Motor neuron (in vitro differentiated cells): ENCODE data around the gene ECSIT. TPM values are rescaled to one million over a fixed set of nuclear protein-coding genes. Genes with fewer than 3 reads are reported as not detected.
A peak's percentile ranks its signal among the peaks of the same experiment; 100 is the strongest.

Experiments
- ATAC-seq, 8 experiments: fragments of 200-7000 bp; cut with Tn5 transposase; replicated peaks in 6 of 8; 2 replicates each; pipeline ENCODE4 v1.8.0; 2021; ENCODE audit warnings: mild to moderate bottlenecking in 8 of 8, moderate library complexity in 8 of 8
- H3K27ac ChIP-seq, 2 donors: fragments of 250-450 bp; sonication (Bioruptor Pico); 2 replicates each; pipeline ENCODE4 v1.9.0; 2021; ENCODE audit warnings: antibody characterized with exemption in 2 of 2, mild to moderate bottlenecking in 2 of 2, moderate library complexity in 1 of 2
- H3K4me1 ChIP-seq, 2 donors: fragments of 250-450 bp; sonication (Bioruptor Pico); replicated peaks in 1 of 2; 2 replicates each; pipeline ENCODE4 v1.6.1; 2021; ENCODE audit warnings: antibody characterized with exemption in 2 of 2, mild to moderate bottlenecking in 2 of 2, moderate library complexity in 1 of 2
- H3K4me3 ChIP-seq, 5 donors: fragments of 250-450 bp; sonication (Bioruptor Pico); 2 replicates each; pipeline ENCODE4 v1.9.0; 2021; ENCODE audit warnings: antibody characterized with exemption in 5 of 5, mild to moderate bottlenecking in 5 of 5, moderate library complexity in 4 of 5
- WGBS, 10 experiments: fragments of 450-650 bp; shearing (Covaris generic); methylation state at CpG; one replicate each; pipeline ENCODE4 v1.0.0; 2022; 5-methylcytosine and 5-hydroxymethylcytosine counted together
- in situ Hi-C, 9 experiments: fragments of 400-800 bp; cut with MboI; loops; one replicate each; pipeline ENCODE4 v1.15.0; 2021; ENCODE audit warnings: low sequenced_read_pairs in 9 of 9, low pct_unique_long_range_greater_than_20kb in 2 of 9; ENCODE audit not compliant: unreplicated experiment in 9 of 9
- total RNA-seq, 8 experiments: library from RNA; unstranded; fragments of 300-600 nt; gene quantifications; 2 replicates each; pipeline versions ENCODE4 v1.2.3 to v1.2.4, GENCODE V29; 2022

The ECSIT gene
- total RNA-seq, 8 experiments from 2014 or later: 20.9 to 56.9 (median 47.6) TPM

GRCh38 chr19:11539495-11540365, 10.8 kb upstream of the ECSIT start:
- in situ Hi-C loops: no loop called here
- peak overlapping the region in 1 of 5 donors; percentile 20 for H3K4me3 ChIP-seq
- H3K4me1 ChIP-seq: peaks cover 7 to 16% of the 10 kb centered on the region in 2 donors
- ATAC-seq: peak; percentile 10 to 69 (median 48)
- WGBS, 10 experiments: 40 to 100% (median 79%) methylated on average over 1 to 5 of the region's 36 CpGs; no CpG with 5 or more reads in 7 of the 10 experiments
- peak overlapping the region in 1 of 2 donors; percentile 35 for H3K27ac ChIP-seq

- peak in 6 of 8 experiments; percentile 5 to 51 (median 20) for ATAC-seq
- Histone ChIP-seq H3K4me3 (peak within 1 kb of the TSS in 1 of 5 donors; percentile 8), H3K27ac (no peak within 1 kb of the TSS), H3K4me1 (peaks cover 7 to 16% of the 10 kb centered on the region in 2 donors)
- in situ Hi-C loops: no loop called here
- WGBS, 10 experiments: 13 to 100% (median 59%) methylated on average over 1 to 7 of the region's 21 CpGs; no CpG with 5 or more reads in 2 of the 10 experiments
Observed at GRCh38 chr19:11538232-11539036, 9.5 kb upstream of the ECSIT start, which contains the start of gene CNN1. CNN1 (plus strand) TSS chr19:11538851; CDS start chr19:11538928, 77 bp downstream.

DNA sequence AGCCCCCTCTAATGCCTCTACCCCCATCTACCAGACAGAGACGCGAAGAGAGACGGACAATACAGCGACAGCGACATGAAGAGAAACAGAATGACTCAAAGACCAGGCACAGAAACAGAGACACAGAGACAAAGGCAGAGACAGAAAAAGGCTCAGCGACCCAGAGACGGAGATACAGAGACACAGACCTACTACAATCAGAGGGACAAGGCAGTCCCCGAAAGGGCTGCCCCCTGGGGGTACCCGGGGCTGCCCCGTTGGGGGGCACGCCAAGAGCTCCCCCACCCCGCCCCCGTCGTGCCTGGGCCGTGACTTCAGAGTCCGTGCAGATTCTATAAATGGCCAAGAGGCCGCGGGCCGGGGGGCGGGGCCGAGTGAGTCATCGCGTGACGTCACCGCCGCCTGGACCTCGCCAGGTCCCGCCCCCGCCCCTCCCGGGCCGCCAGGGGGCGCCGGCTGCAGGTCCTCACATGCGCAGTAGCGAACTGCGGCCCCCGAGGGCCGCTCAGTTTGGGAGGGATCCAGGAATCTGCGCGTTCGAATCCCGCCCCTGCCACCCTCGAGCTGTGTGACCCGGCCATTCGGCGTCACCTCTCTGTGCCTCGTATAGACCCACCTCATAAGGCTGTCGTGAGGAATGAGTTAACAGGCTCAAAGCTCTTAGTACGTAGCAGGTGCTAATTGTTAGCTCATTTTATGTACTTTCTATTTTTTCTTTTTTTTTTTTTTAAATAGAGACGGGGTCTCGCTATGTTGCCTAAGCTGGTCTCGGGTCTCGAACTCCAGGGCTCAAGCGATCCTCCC, 7.1 kb upstream of the ECSIT start:
- peak overlapping the region; percentile 38 to 72 for H3K27ac ChIP-seq
- H3K4me3 ChIP-seq: peak overlapping the region; percentile 32 to 43 (median 37)
- WGBS, 10 experiments: 20 to 77% (median 30%) methylated on average over 3 to 16 of the region's 54 CpGs; no CpG with 5 or more reads in 1 of the 10 experiments
- in situ Hi-C loops: no loop called here
- H3K4me1 ChIP-seq: peaks cover 7 to 16% of the 10 kb centered on the region in 2 donors
- peak; percentile 75 to 93 (median 79) for ATAC-seq

- Histone ChIP-seq H3K4me1 (peaks cover 3 to 14% of the 10 kb centered on the region in 2 donors), H3K4me3 (no peak overlapping the region), H3K27ac (no peak overlapping the region)
- 15 to 97% (median 67%) methylated on average over 1 to 4 of the region's 5 CpGs; no CpG with 5 or more reads in 5 of the 10 experiments for WGBS, 10 experiments
- ATAC-seq: no peak
- in situ Hi-C loops: no loop called here
Observed at GRCh38 chr19:11534948-11535347, 6.0 kb upstream of the ECSIT start.

DNA sequence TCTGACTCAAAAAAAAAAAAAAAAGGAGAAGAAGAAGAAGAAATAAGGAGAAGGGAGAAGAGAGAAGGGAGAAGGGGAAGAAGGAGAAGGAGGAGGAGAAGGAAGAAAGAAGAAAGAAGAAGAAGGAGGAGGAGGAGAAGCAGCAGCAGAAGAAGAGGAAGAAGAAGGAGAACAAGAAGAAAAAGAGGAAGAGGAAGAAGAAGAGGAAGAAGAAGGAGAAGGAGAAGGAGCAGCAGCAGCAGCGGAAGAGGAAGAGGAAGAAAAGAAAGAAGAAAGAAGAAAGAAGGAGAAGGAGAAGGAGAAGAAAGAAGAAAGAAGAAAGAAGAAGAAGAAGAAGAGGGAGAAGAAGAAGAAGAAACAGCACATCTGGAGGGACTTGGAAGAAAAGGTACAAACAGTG, 5.6 kb upstream of the ECSIT start:
- peaks cover 0 to 12% of the 10 kb centered on the region in 2 donors for H3K4me1 ChIP-seq
- no peak for ATAC-seq
- no peak overlapping the region for H3K4me3 ChIP-seq
- H3K27ac ChIP-seq: no peak overlapping the region
- in situ Hi-C loops: no loop called here
- 85 to 100% (median 95%) methylated on average over 1 of the region's 1 CpG; no CpG with 5 or more reads in 1 of the 10 experiments for WGBS, 10 experiments

DNA sequence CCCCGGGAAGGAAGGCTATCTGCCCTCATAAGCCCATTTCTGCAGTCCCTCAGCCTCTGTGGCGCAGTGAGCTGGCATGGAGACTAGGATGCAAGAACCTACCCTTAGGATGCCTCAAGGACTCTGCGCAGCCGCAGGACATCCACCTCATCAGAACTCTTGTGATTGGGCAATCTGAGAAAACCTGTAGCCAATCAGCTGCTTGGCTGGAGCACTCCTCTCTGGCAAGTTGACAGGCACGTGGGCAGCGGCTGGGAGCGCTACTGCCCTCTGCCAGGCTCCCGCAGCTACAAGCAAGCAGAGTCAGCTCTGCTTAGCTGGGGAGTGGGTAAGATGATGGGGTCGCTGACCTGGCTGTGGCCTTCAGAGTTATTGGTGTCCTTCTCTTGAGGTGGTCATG, 1.5 kb upstream of the ECSIT start:
- in situ Hi-C loops: no loop called here
- 0 to 100% (median 17%) methylated on average over 1 to 6 of the region's 9 CpGs; no CpG with 5 or more reads in 1 of the 10 experiments for WGBS, 10 experiments
- Histone ChIP-seq H3K4me3 (no peak overlapping the region), H3K4me1 (peaks cover 6 to 15% of the 10 kb centered on the region in 2 donors), H3K27ac (no peak overlapping the region)
- ATAC-seq: peak in 6 of 8 experiments; percentile 5 to 57 (median 46)

DNA sequence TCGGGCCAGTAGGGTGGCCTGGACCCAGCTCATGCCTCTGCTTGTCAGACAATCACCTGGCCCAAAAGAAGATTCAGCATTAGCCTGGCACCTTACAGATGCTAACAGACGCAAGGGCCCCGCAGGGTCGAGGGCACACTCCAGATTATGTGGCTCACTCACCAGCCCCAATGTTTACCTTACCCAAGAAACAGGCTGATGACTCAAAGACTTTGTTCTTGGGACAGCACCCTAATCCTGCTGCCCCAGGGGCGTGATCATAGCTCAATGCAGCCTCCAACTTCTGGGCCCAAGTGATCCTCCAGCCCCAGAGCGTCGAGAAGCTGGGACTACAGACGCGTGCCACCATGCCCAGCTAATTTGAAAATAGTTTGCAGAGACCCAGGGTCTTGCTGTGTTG, 9.8 kb downstream of the ECSIT start:
- Histone ChIP-seq H3K4me1 (no peaks in the 10 kb centered on the region), H3K27ac (no peak overlapping the region), H3K4me3 (no peak overlapping the region)
- 80 to 100% (median 95%) methylated on average over 1 to 4 of the region's 9 CpGs; no CpG with 5 or more reads in 4 of the 10 experiments for WGBS, 10 experiments
- no peak for ATAC-seq
- in situ Hi-C loops: no loop called here

DNA sequence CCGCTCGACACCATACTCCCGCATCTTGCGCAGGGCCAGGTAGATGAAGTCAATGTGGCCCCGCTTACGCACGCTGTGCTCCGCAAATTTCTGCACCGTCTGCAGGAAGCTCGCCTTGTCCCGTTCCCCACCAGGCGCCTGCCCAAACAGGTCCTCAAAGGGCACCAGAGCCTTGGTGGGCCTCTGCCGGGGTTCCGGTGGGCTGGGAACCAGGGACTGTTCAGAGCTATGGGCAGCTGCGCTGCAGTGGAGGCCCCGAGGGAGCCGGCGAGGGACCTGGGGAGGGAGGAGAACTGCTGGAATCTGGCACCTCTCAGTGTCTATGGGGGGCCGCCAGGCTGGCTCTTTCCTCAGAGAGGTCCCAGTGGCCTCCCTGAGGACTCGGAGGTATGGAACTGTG, 15.0 kb downstream of the ECSIT start:
- H3K27ac ChIP-seq: no peak overlapping the region
- WGBS, 10 experiments: 87 to 100% (median 100%) methylated on average over 1 to 12 of the region's 20 CpGs; no CpG with 5 or more reads in 5 of the 10 experiments
- H3K4me1 ChIP-seq: no peaks in the 10 kb centered on the region
- in situ Hi-C loops: no loop called here
- no peak overlapping the region for H3K4me3 ChIP-seq
- ATAC-seq: peak in 1 of 8 experiments; percentile 19

DNA sequence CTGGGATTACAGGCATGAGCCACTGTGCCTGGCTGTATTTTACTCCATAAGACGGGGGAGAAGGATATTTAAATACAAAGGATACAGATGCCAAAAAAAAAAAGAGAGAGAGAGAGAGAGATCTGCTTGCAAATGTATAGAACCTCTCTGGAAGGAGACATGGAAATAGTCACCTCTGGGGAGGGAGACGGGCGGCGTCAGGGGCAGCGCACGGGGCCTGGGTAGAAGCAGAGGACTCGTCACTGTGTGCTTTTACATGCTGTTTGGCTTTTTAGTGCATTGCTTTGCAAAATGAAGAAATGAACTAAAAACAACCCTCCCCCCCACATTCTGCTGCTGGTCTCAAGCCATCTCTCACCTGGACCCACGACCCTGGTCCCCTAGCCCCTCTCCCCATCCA, 18.5 kb downstream of the ECSIT start:
- Histone ChIP-seq H3K4me3 (no peak overlapping the region), H3K4me1 (peaks cover 9 to 10% of the 10 kb centered on the region in 2 donors), H3K27ac (no peak overlapping the region)
- ATAC-seq: no peak
- in situ Hi-C loops: no loop called here
- 60 to 100% (median 96%) methylated on average over 1 to 7 of the region's 8 CpGs; no CpG with 5 or more reads in 5 of the 10 experiments for WGBS, 10 experiments

DNA sequence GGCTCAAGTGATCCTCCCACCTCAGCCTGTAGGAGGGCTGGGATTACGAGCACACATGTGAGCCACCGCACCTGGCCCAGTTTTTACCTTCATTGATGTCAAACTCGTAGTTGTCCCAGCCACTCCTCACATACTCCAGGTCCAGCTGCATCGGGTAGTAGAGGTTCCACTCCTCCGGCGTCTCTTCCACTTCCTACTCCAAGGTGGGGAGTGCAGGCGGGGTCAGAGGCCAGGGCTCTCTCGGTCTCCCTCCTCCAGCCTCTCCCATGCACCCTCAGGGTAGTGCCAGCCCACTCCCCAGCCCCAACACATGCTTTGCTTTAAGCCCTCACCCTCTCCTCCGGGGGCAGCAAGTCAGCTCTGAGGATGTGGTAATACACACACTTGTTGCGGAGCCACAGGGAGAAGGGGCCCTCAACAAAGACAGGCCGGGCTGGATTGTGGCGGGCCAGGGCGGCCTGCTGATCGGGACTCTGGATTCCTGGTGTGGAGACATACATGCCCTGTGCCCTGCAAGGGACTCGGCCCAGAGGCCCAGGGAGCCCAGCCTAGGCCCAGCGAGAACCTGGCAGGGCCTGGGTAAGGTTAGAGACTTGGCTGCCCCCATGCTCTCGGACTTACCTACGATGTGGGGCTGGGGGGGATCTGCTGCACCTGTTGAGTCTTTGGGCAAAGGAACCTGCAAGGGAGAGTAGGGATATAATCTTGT, 21.4 kb downstream of the ECSIT start:
- in situ Hi-C loops: no loop called here
- no peak overlapping the region for H3K27ac ChIP-seq
- no peak for ATAC-seq
- 40 to 100% (median 89%) methylated on average over 1 to 11 of the region's 18 CpGs; no CpG with 5 or more reads in 6 of the 10 experiments for WGBS, 10 experiments
- H3K4me3 ChIP-seq: no peak overlapping the region
- peaks cover 9 to 14% of the 10 kb centered on the region in 2 donors for H3K4me1 ChIP-seq

GRCh38 chr19:11506967-11507366, 22.0 kb downstream of the ECSIT start:
- Histone ChIP-seq H3K4me3 (no peak overlapping the region), H3K27ac (peak overlapping the region in 1 of 2 donors; percentile 17), H3K4me1 (peaks cover 9 to 14% of the 10 kb centered on the region in 2 donors)
- ATAC-seq: no peak
- 80 to 100% (median 86%) methylated on average over 1 to 2 of the region's 6 CpGs; no CpG with 5 or more reads in 7 of the 10 experiments for WGBS, 10 experiments
- in situ Hi-C loops: no loop called here
